Thoracic aorta (tissue), 2 donors: ENCODE data around the gene TTLL5. TPM values are rescaled to one million over a fixed set of nuclear protein-coding genes. Genes with fewer than 3 reads are reported as not detected.
"Not testable (repeated sequence)": the region's sequence is repeated elsewhere in the genome, so short reads cannot be mapped to it uniquely, and the experiment has no call there.

ENCODE experiments used
- ATAC-seq: fragments of 150-250 bp; one replicate; pipeline ENCODE4 v1.8.0; 2017; ENCODE audit warnings: low read depth; ENCODE audit not compliant: insufficient number of reproducible peaks, low FRiP score
- DNase-seq: peaks from one replicate; pipeline ENCODE4 v3.0.0-alpha.2; 2020; ENCODE audit warnings: low spot score
- H3K27ac ChIP-seq, 2 donors: fragments of 200-600 bp; sonication (generic); 1 replicate in 1 of 2; 2 replicates in 1 of 2; pipeline ENCODE4 v1.5.1; 2016; ENCODE audit warnings: mild to moderate bottlenecking in 2 of 2, moderate library complexity in 2 of 2
- H3K27me3 ChIP-seq: fragments of 200-600 bp; sonication (generic); replicated peaks from 2 replicates; pipeline ENCODE4 v1.6.0; 2016; ENCODE audit warnings: mild to moderate bottlenecking; ENCODE audit not compliant: insufficient read depth
- H3K36me3 ChIP-seq: fragments of 200-600 bp; sonication (generic); one replicate; pipeline ENCODE4 v1.5.1; 2016
- H3K4me1 ChIP-seq, 2 donors: fragments of 200-600 bp; sonication (generic); 1 replicate in 1 of 2; 2 replicates in 1 of 2; pipeline versions ENCODE4 v1.5.1 to v1.6.0; 2016; ENCODE audit warnings: low read depth in 2 of 2, mild to moderate bottlenecking in 1 of 2; ENCODE audit not compliant: control insufficient read depth in 1 of 2
- H3K4me3 ChIP-seq: fragments of 200-600 bp; sonication (generic); 2 replicates; pipeline ENCODE4 v1.5.1; 2016; ENCODE audit warnings: mild to moderate bottlenecking
- H3K9me3 ChIP-seq: fragments of 200-600 bp; sonication (generic); 2 replicates; pipeline ENCODE4 v1.5.1; 2016
- total RNA-seq, 2 donors: library from RNA; depleted of rRNA; stranded (reverse); fragments of >200 nt; gene quantifications; one replicate each; pipeline versions ENCODE4 v1.1.0 to v1.2.3, GENCODE V29; 2016
- TF ChIP-seq, protein P1 (sequence below): fragments of 200-600 bp; sonication (generic); IDR thresholded peaks from one replicate; pipeline ENCODE4 v1.5.1; 2019; ENCODE audit warnings: antibody characterized with exemption

Gene TTLL5
- total RNA-seq, 2 donors from 2014 or later: 34.7 to 47.9 TPM

DNA sequence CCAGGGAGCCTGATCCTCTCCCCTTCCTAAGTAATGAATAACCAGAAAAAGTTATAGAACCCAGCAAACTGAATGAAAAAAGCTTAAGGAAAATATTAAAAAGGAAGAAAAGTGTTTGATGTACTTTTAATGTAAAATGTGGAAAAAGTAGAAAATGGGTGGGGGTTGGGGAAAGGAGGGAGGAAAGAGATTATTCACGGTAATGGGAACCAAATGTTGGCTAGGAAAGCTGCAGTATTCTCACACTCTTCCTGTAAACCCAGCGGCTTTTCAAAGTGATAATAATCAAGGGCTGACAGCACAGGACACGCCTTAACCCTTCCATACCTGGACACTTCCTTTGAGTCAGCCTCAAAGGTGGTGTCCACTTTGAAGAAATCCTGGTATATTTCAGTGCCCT, 181.5 kb downstream of the TTLL5 start:
- no peak overlapping the region for H3K4me3 ChIP-seq
- H3K27me3 ChIP-seq: no peaks in the 10 kb centered on the region
- no peaks in the 10 kb centered on the region for H3K9me3 ChIP-seq
- TF ChIP-seq, protein P1, sequence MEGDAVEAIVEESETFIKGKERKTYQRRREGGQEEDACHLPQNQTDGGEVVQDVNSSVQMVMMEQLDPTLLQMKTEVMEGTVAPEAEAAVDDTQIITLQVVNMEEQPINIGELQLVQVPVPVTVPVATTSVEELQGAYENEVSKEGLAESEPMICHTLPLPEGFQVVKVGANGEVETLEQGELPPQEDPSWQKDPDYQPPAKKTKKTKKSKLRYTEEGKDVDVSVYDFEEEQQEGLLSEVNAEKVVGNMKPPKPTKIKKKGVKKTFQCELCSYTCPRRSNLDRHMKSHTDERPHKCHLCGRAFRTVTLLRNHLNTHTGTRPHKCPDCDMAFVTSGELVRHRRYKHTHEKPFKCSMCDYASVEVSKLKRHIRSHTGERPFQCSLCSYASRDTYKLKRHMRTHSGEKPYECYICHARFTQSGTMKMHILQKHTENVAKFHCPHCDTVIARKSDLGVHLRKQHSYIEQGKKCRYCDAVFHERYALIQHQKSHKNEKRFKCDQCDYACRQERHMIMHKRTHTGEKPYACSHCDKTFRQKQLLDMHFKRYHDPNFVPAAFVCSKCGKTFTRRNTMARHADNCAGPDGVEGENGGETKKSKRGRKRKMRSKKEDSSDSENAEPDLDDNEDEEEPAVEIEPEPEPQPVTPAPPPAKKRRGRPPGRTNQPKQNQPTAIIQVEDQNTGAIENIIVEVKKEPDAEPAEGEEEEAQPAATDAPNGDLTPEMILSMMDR: no peak
- no peak for ATAC-seq
- H3K27ac ChIP-seq: peak overlapping the region; percentile 8 to 43
- DNase-seq: no peak
- peaks cover 12 to 13% of the 10 kb centered on the region in 2 donors for H3K4me1 ChIP-seq
- no peaks in the 10 kb centered on the region for H3K36me3 ChIP-seq

DNA sequence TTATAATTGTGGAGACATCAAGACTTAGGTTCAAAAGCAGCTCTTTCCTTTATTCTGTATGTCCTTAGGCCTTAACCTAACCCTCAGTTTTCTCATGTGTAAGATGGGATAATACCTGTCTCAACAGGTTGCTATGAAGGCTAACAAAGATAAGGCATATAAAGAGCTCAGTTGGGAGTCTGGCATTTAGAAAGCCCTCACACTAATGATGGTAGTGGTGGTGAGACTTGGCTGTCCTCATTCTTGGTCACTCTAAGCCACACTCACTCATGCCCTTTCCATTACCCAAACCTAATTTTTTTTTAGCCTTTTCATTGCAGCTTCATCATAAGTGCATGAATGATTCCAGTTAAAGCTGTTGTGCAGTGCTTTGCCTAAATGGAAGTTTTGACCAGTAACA, 183.4 kb downstream of the TTLL5 start:
- H3K36me3 ChIP-seq: no peaks in the 10 kb centered on the region
- no peak for ATAC-seq
- DNase-seq: no peak
- TF ChIP-seq, protein P1: no peak
- H3K27me3 ChIP-seq: no peaks in the 10 kb centered on the region
- no peak overlapping the region for H3K27ac ChIP-seq
- H3K9me3 ChIP-seq: no peaks in the 10 kb centered on the region
- H3K4me3 ChIP-seq: no peak overlapping the region
- peaks cover 16 to 31% of the 10 kb centered on the region in 2 donors for H3K4me1 ChIP-seq

DNA sequence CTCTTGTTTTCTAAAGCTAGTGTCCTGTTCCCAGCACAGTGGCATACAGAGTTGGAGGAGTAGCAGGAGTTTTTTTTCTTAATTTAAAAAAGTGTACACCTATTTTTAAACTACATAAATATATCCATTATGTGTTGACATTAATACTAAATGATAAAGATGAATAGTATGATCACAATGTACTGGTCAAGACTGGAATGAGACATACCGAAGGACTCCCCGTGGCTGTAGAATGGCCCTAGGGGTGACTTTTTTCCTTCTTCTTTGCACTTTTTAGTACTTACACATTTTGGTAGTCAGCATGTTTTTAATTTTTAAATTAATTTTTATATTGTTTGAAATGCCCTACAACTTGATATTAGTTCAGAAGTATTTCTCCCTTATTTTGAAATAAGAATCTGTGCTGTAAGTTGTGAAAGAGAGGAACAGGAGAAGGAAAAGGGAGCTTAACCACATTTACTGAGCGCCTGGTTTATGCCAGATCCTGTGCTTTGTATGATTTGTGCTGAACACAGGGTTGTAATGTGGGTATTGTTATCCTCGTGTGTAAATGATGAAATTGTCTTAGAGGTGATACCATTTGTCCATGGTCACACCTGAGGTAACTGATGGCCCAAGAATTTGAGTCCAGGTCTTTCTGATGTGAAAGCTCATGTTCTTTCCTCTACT, 184.2 kb downstream of the TTLL5 start:
- no peak for ATAC-seq
- H3K27me3 ChIP-seq: no peaks in the 10 kb centered on the region
- no peak overlapping the region for H3K27ac ChIP-seq
- no peak for DNase-seq
- peaks cover 16 to 32% of the 10 kb centered on the region in 2 donors for H3K4me1 ChIP-seq
- H3K9me3 ChIP-seq: no peaks in the 10 kb centered on the region
- no peak overlapping the region for H3K4me3 ChIP-seq
- H3K36me3 ChIP-seq: no peaks in the 10 kb centered on the region
- TF ChIP-seq, protein P1: no peak

DNA sequence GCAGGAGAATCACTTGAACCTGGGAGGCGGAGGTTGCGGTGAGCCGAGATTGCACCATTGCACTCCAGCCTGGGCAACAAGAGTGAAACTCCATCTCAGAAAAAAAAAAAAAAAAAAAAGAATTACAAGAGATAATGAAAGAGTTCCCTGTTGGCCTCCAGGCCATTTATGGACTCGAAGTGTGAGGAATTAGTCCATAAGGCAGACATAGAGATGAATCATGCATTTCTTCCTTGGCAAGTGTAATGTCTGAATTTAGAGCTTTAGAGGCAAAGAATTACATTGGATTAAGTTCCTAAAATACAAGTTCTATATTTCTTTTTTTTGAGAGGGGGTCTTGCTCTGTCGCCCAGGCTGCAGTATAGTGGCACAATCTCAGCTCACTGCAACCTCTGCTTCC, 185.6 kb downstream of the TTLL5 start:
- not testable (repeated sequence) for DNase-seq

DNA sequence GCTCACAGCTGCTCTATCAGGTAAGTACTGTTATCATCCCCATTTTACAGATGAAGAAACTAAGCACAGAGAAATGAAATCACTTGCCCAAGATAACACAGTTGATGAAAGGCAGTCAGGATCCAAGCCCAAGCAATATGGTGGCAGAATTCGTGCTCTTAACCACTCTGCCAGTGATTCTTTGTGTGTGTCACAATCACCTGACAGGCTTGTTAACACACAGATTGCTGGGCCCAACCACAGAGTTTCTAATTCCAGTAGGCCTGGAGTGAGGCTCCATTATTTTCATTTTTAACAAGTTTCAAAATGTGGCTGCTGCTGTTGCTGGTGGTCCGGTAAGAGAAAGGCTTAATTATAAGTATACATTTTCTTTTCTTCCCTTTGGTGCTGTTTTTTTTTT, 186.5 kb downstream of the TTLL5 start:
- H3K36me3 ChIP-seq: no peaks in the 10 kb centered on the region
- H3K27ac ChIP-seq: peak overlapping the region; percentile 45 to 51
- no peaks in the 10 kb centered on the region for H3K9me3 ChIP-seq
- no peak for ATAC-seq
- TF ChIP-seq, protein P1: no peak
- peaks cover 12 to 32% of the 10 kb centered on the region in 2 donors for H3K4me1 ChIP-seq
- no peaks in the 10 kb centered on the region for H3K27me3 ChIP-seq
- H3K4me3 ChIP-seq: no peak overlapping the region
- DNase-seq: no peak

More for the DNA sequence above, 185.6 kb downstream of the TTLL5 start:
- peaks cover 16 to 32% of the 10 kb centered on the region in 2 donors for H3K4me1 ChIP-seq
- not testable (repeated sequence) for H3K27ac ChIP-seq, H3K9me3 ChIP-seq, H3K36me3 ChIP-seq, ATAC-seq, H3K27me3 ChIP-seq, H3K4me3 ChIP-seq
